Activated CD8-positive, alpha-beta memory T cell treated with anti-CD3 and anti-CD28 coated beads for 24 hours (primary cell): ENCODE measurements around the gene GATA1.
"Not testable (repeated sequence)": the region's sequence is repeated elsewhere in the genome, so short reads cannot be mapped to it uniquely, and the experiment has no call there.

ENCODE experiments used
- DNase-seq: peaks from one replicate; pipeline ENCODE4 v3.0.0-alpha.2; 2020

Gene GATA1

GRCh38 chrX:48816014-48816810 lies 29.8 kb downstream of the GATA1 start:
- DNase-seq, result no peak

GRCh38 chrX:48818098-48818497 lies 31.7 kb downstream of the GATA1 start:
- no peak for DNase-seq

GRCh38 chrX:48818866-48819265 lies 32.5 kb downstream of the GATA1 start:
- DNase-seq, result no peak

GRCh38 chrX:48819394-48819793 lies 33.0 kb downstream of the GATA1 start:
- not testable (repeated sequence) for DNase-seq

- no peak for DNase-seq
These were observed 36.7 kb downstream of the GATA1 start for GRCh38 chrX:48823053-48823452.

GRCh38 chrX:48824066-48824465 lies 37.7 kb downstream of the GATA1 start:
- no peak for DNase-seq

GRCh38 chrX:48826135-48826875 lies 39.9 kb downstream of the GATA1 start, which contains the start of gene ERAS:
Gene ERAS (plus strand): TSS chrX:48826513. CDS start chrX:48829124, 2,611 bp downstream.
- DNase-seq, result no peak

GRCh38 chrX:48826876-48827653 lies 40.7 kb downstream of the GATA1 start:
- DNase-seq, result no peak

GRCh38 chrX:48827654-48827968 lies 41.2 kb downstream of the GATA1 start:
- no peak for DNase-seq

- no peak for DNase-seq
These were observed 42.8 kb downstream of the GATA1 start for GRCh38 chrX:48829016-48829735.

- no peak for DNase-seq
These were observed 44.9 kb downstream of the GATA1 start for GRCh38 chrX:48831136-48831908.

- no peak for DNase-seq
These were observed 45.5 kb downstream of the GATA1 start for GRCh38 chrX:48831909-48832291.

- no peak for DNase-seq
These were observed 47.2 kb downstream of the GATA1 start for GRCh38 chrX:48833542-48834138.

GRCh38 chrX:48834383-48834709 lies 48.0 kb downstream of the GATA1 start:
- DNase-seq, result no peak

- DNase-seq, result peak; percentile 64
These were observed 49.3 kb downstream of the GATA1 start, which contains the start of gene PCSK1N for GRCh38 chrX:48835524-48836329. Gene PCSK1N (minus strand): TSS chrX:48835610. CDS start chrX:48835532, 78 bp downstream.

- DNase-seq, result no peak
These were observed 53.3 kb downstream of the GATA1 start for GRCh38 chrX:48839686-48840085.
